B cell (primary cell): Measurements from ENCODE around the gene TBX6. TPM values are rescaled to one million over a fixed set of nuclear protein-coding genes. Genes with fewer than 3 reads are reported as not detected.

ENCODE experiments used
- ATAC-seq: fragments of 200-7000 bp; cut with Tn5 transposase; one replicate; pipeline ENCODE4 v1.10.0; 2021; ENCODE audit warnings: low read depth, mild to moderate bottlenecking, moderate number of reproducible peaks, moderate library complexity
- CTCF ChIA-PET: fragments of 350-600 bp; sonication (Branson Sonifier 250); formaldehyde crosslinking; loops from one replicate; lab custom pipeline; 2021; ENCODE audit warnings: antibody characterized with exemption, inconsistent platforms; lab: Charles Lee
- POLR2A ChIA-PET: fragments of 350-600 bp; sonication (Branson Sonifier 250); formaldehyde crosslinking; loops from one replicate; lab custom pipeline; 2021; ENCODE audit warnings: antibody characterized with exemption; lab: Charles Lee
- DNase-seq: peaks from one replicate; pipeline ENCODE4 v3.0.0; 2013
- H2AFZ ChIP-seq: 2 replicates; pipeline ENCODE4 v1.6.1; 2012; ENCODE audit warnings: mild to moderate bottlenecking, low read depth, low read length; ENCODE audit not compliant: insufficient read depth, poor library complexity, severe bottlenecking
- H3K27ac ChIP-seq, 2 donors: 1 replicate in 1 of 2; 2 replicates in 1 of 2; pipeline ENCODE4 v1.5.1; 2012 to 2013; ENCODE audit warnings: low read length in 2 of 2, mild to moderate bottlenecking in 2 of 2, moderate library complexity in 1 of 2
- H3K27me3 ChIP-seq, 4 experiments: fragments of 200-600 bp in 1 of 4; sonication (generic) in 1 of 4; replicated peaks in 1 of 4; 1 replicate in 2 of 4; 2 replicates in 2 of 4; pipeline versions ENCODE4 v1.6.1 to v1.7.0; 2013 to 2016; ENCODE audit warnings: low read length in 3 of 4, mild to moderate bottlenecking in 2 of 4, mixed read lengths in 1 of 4, moderate library complexity in 1 of 4; ENCODE audit not compliant: insufficient read depth in 4 of 4, control insufficient read depth in 3 of 4; ENCODE audit errors: control extremely low read depth in 1 of 4
- H3K36me3 ChIP-seq, 2 experiments: replicated peaks in 1 of 2; 1 replicate in 1 of 2; 2 replicates in 1 of 2; pipeline versions ENCODE4 v1.6.1 to v1.7.1; 2013; ENCODE audit warnings: low read length in 1 of 2; ENCODE audit not compliant: insufficient read depth in 2 of 2, control insufficient read depth in 1 of 2; ENCODE audit errors: control extremely low read depth in 1 of 2, extremely low read depth in 1 of 2
- H3K4me1 ChIP-seq, 2 donors: fragments of 200-600 bp in 1 of 2; sonication (generic) in 1 of 2; 1 replicate in 1 of 2; 2 replicates in 1 of 2; pipeline versions ENCODE4 v1.5.1 to v1.6.1; 2013 to 2017; ENCODE audit warnings: low read length in 2 of 2; ENCODE audit not compliant: control insufficient read depth in 2 of 2, insufficient read depth in 2 of 2
- H3K4me2 ChIP-seq: replicated peaks from 2 replicates; pipeline ENCODE3; 2012; ENCODE audit warnings: mild to moderate bottlenecking, low read depth, low read length; ENCODE audit not compliant: poor library complexity, severe bottlenecking
- H3K4me3 ChIP-seq, 5 experiments: fragments of 200-600 bp in 1 of 5; sonication (generic) in 1 of 5; 1 replicate in 3 of 5; 2 replicates in 2 of 5; pipeline versions ENCODE4 v1.5.1 to v1.7.0; 2011 to 2016; ENCODE audit warnings: low read length in 4 of 5, mild to moderate bottlenecking in 4 of 5, low read depth in 2 of 5, control low read depth in 1 of 5, moderate library complexity in 1 of 5; ENCODE audit not compliant: insufficient read depth in 1 of 5; ENCODE audit errors: control extremely low read depth in 1 of 5, extremely low read depth in 1 of 5
- H3K79me2 ChIP-seq: fragments of 200-600 bp; sonication (generic); one replicate; pipeline ENCODE4 v1.6.0; 2016; ENCODE audit warnings: low read length; ENCODE audit not compliant: control insufficient read depth, insufficient read depth
- H3K9ac ChIP-seq: fragments of 200-600 bp; sonication (generic); 2 replicates; pipeline ENCODE4 v1.6.1; 2017; ENCODE audit warnings: mild to moderate bottlenecking, low read length, moderate library complexity
- H3K9me3 ChIP-seq, 3 donors: one replicate each; pipeline versions ENCODE4 v1.6.1 to v1.7.1; 2013; ENCODE audit warnings: low read length in 2 of 3; ENCODE audit not compliant: control insufficient read depth in 2 of 3, insufficient read depth in 1 of 3; ENCODE audit errors: control extremely low read depth in 1 of 3
- H4K20me1 ChIP-seq: 2 replicates; pipeline ENCODE4 v1.6.0; 2012; ENCODE audit warnings: mild to moderate bottlenecking, low read length; ENCODE audit not compliant: insufficient read depth, control insufficient read depth, poor library complexity, severe bottlenecking
- H3K27ac Mint-ChIP-seq: one replicate; pipeline ENCODE4 v1.8.0; 2021; ENCODE audit warnings: mixed read lengths
- H3K27me3 Mint-ChIP-seq: one replicate; pipeline ENCODE4 v1.8.0; 2021; ENCODE audit warnings: mixed read lengths
- H3K4me1 Mint-ChIP-seq: one replicate; pipeline ENCODE4 v1.8.0; 2021; ENCODE audit warnings: mixed read lengths
- H3K4me3 Mint-ChIP-seq: one replicate; pipeline ENCODE4 v1.8.0; 2021; ENCODE audit warnings: mixed read lengths
- H3K9me3 Mint-ChIP-seq: one replicate; pipeline ENCODE4 v1.8.0; 2022; ENCODE audit warnings: mixed read lengths; ENCODE audit not compliant: insufficient read depth
- CTCF ChIP-seq: fragments of 200-600 bp; IDR thresholded peaks from one replicate; pipeline ENCODE4 v1.8.0; 2022; ENCODE audit warnings: antibody characterized with exemption, mild to moderate bottlenecking
- EZH2 ChIP-seq: IDR thresholded peaks from 2 replicates; pipeline ENCODE4 v1.6.1; 2012; ENCODE audit warnings: borderline replicate concordance, low read depth, mild to moderate bottlenecking, moderate library complexity, low read length; ENCODE audit not compliant: insufficient read depth, poor library complexity, severe bottlenecking
- WGBS: methylation state at CpG from one replicate; pipeline ENCODE4 v1.1.5; 2013; ENCODE audit warnings: missing lambda C conversion rate; ENCODE audit not compliant: insufficient coverage; 5-methylcytosine and 5-hydroxymethylcytosine counted together
- intact Hi-C: fragments of 100-400 bp; cut with micrococcal nuclease; formaldehyde crosslinking; loops from one replicate; pipeline ENCODE4 v1.10.0; 2022
- polyA plus RNA-seq: library from polyadenylated mRNA; depleted of rRNA; stranded (reverse); fragments of >200 nt; gene quantifications from 2 replicates; pipeline ENCODE4 v1.2.3, GENCODE V29; 2012
- total RNA-seq, 2 donors: library from RNA; stranded (reverse); fragments of 120-200 nt in 1 of 2; gene quantifications; 1 replicate in 1 of 2; 2 replicates in 1 of 2; pipeline versions ENCODE4 v1.2.3 to v1.2.4, GENCODE V29; 2013 to 2022

The TBX6 gene
- total and polyA plus RNA-seq, 2 donors (not counting 1 experiment from before 2014, with no cell fraction given) = 1.4 to 5.4 TPM

GRCh38 chr16:30082545-30083090 lies 9.1 kb downstream of the TBX6 start:
- no peaks in the 10 kb centered on the region for H3K27me3 ChIP-seq
- peaks cover 0 to 73% of the 10 kb centered on the region in 2 experiments for H3K36me3 ChIP-seq
- no peak overlapping the region for H3K4me2 ChIP-seq
- no peak for ATAC-seq
- 93% methylated on average over 18 of the region's 20 CpGs for WGBS
- Mint-ChIP-seq H3K9me3 (no peaks in the 10 kb centered on the region), H3K4me1 (peaks cover 19% of the 10 kb centered on the region), H3K27me3 (no peaks in the 10 kb centered on the region), H3K27ac (peak overlapping the region; percentile 20), H3K4me3 (no peak overlapping the region)
- intact Hi-C loops = no loop called here
- no peak overlapping the region for H2AFZ ChIP-seq
- H3K4me1 ChIP-seq = peaks cover under 1 to 2% of the 10 kb centered on the region in 2 donors
- H4K20me1 ChIP-seq = peaks cover 37% of the 10 kb centered on the region
- H3K9ac ChIP-seq = no peak overlapping the region
- H3K4me3 ChIP-seq = no peak overlapping the region
- H3K9me3 ChIP-seq = no peaks in the 10 kb centered on the region
- CTCF ChIA-PET = interaction anchor here (1.0 to 3.7 kb wide), 2 partner anchors 9 to 859 kb away, joined by 3 to 19 read pairs; partner anchors contain the start of gene TBX6
- H3K79me2 ChIP-seq = peaks cover 19% of the 10 kb centered on the region
- POLR2A ChIA-PET = interaction anchor here (1.5 kb wide), 1 partner anchor 9 kb away, joined by 6 read pairs; the partner anchor contains the start of gene TBX6
- peak; percentile 10 for DNase-seq
- H3K27ac ChIP-seq = no peak overlapping the region
- TF ChIP-seq EZH2 = no peak
- no peak for TF ChIP-seq CTCF

- Mint-ChIP-seq H3K27ac (no peak overlapping the region), H3K27me3 (no peaks in the 10 kb centered on the region), H3K4me3 (no peak overlapping the region), H3K4me1 (peaks cover 31% of the 10 kb centered on the region), H3K9me3 (no peaks in the 10 kb centered on the region)
- Histone ChIP-seq H3K27ac (no peak overlapping the region), H3K9ac (no peak overlapping the region), H3K79me2 (peaks cover 51% of the 10 kb centered on the region), H3K4me1 (peaks cover 14 to 25% of the 10 kb centered on the region in 2 donors), H3K4me3 (no peak overlapping the region), H3K36me3 (peaks cover 0 to 67% of the 10 kb centered on the region in 2 experiments), H2AFZ (no peak overlapping the region), H4K20me1 (peaks cover 42% of the 10 kb centered on the region), H3K9me3 (no peaks in the 10 kb centered on the region), H3K27me3 (no peaks in the 10 kb centered on the region), H3K4me2 (no peak overlapping the region)
- no peak for ATAC-seq
- DNase-seq = no peak
- ChIA-PET CTCF (interaction anchor here (0.8 to 3.7 kb wide), 3 partner anchors 12 to 14 kb away, joined by 4 to 19 read pairs (median 5); partner anchors contain the start of genes ALDOA and TBX6), POLR2A (no interaction called here)
- 100% methylated on average over 6 of the region's 7 CpGs for WGBS
- no peak for TF ChIP-seq EZH2
- TF ChIP-seq CTCF = no peak
- intact Hi-C loops = no loop called here
These were observed 12.2 kb downstream of the TBX6 start for GRCh38 chr16:30079480-30079879.
